BLaER1 (cell line): ENCODE results near the gene ZNF350.
A peak's percentile ranks its signal among the peaks of the same experiment; 100 is the strongest.
"Not testable (repeated sequence)": the region's sequence is repeated elsewhere in the genome, so short reads cannot be mapped to it uniquely, and the experiment has no call there.

ENCODE experiments used
- H3K27ac ChIP-seq: shearing (Covaris generic); formaldehyde crosslinking; 2 replicates; pipeline ENCODE4 v1.8.1; 2022
- H3K27me3 ChIP-seq: shearing (Covaris generic); formaldehyde crosslinking; 2 replicates; pipeline ENCODE4 v1.8.1; 2022
- H3K36me3 ChIP-seq: shearing (Covaris generic); formaldehyde crosslinking; 2 replicates; pipeline ENCODE4 v1.8.1; 2022
- H3K4me1 ChIP-seq: shearing (Covaris generic); formaldehyde crosslinking; 2 replicates; pipeline ENCODE4 v1.8.1; 2022
- H3K4me2 ChIP-seq: shearing (Covaris generic); formaldehyde crosslinking; 2 replicates; pipeline ENCODE4 v1.8.1; 2022
- H3K4me3 ChIP-seq: shearing (Covaris generic); formaldehyde crosslinking; 2 replicates; pipeline ENCODE4 v1.8.1; 2022
- H3K9ac ChIP-seq: shearing (Covaris generic); formaldehyde crosslinking; 2 replicates; pipeline ENCODE4 v1.8.1; 2022
- H3K9me3 ChIP-seq: shearing (Covaris generic); formaldehyde crosslinking; 2 replicates; pipeline ENCODE4 v1.8.1; 2022
- H4K20me1 ChIP-seq: shearing (Covaris generic); formaldehyde crosslinking; 2 replicates; pipeline ENCODE4 v1.8.1; 2022
- Cebpa-rat ChIP-seq: shearing (Covaris generic); IDR thresholded peaks from 2 replicates; pipeline ENCODE4 v1.8.1; 2022

The ZNF350 gene

DNA sequence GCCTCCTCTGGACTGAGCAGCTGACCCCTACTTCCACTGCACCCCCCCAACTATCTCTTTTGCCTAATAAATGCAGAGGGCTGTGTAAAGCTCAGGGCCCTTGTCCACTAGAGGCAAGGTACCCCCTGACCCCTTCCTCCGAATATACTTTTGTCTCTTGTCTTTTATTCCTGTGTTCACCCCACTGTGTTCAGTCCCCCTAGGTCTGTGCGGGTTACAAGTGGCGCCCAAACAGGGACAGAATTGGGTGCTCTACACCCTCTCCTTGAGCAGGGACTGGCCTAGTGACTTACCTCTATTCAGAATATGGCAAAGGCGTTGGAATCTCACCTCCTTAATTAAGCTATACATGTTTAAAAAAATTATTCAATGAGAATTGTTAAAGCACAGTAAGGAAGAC lies 15.0 kb downstream of the ZNF350 start:
- Histone ChIP-seq H3K9me3 (peaks cover 99% of the 10 kb centered on the region), H3K4me2 (no peak overlapping the region), H3K36me3 (peaks cover 96% of the 10 kb centered on the region), H3K27me3 (no peaks in the 10 kb centered on the region), H3K27ac (no peak overlapping the region), H3K4me3 (peak overlapping the region; percentile 25), H4K20me1 (no peaks in the 10 kb centered on the region), H3K9ac (no peak overlapping the region), H3K4me1 (no peaks in the 10 kb centered on the region)
- no peak for TF ChIP-seq Cebpa-rat

DNA sequence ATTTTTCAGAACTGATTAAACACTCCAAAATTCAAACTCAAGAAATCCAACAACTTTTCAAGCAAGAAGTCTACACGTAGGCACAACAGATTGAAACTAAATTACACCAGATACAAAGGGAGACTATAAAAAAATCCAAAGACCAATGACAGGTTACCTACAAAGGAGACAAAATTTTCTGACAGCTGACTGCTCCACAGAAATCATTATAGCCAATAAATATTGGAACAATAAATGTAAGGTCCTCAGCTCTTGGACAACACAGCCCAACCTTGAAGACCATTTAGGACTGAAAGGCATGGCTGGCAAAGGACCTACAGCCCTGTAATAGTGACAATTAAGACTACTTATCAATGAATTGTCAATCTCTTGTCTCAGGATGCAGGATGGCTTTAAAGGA lies 15.9 kb downstream of the ZNF350 start:
- Histone ChIP-seq H3K36me3 (peaks cover 96% of the 10 kb centered on the region), H3K9me3 (peaks cover 99% of the 10 kb centered on the region), H3K4me3 (no peak overlapping the region)

DNA sequence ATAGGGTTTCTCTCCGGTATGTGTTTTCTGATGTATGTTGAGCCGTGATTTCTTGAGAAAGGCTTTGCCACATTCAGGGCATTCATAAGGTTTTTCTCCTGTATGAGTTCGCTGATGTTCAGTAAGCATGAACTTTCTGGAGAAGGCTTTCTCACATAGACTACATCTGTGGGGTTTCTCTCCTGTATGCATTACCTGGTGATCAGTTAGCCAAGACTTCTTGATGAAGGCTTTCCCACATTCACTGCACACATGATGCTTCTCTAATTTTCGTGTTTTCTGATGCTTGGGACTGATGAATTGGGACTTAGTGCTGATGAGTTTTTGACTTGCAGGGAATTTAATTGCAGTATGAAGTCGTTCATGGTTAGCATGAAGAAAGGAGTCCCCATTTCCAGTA lies 21.1 kb downstream of the ZNF350 start:
- no peak for TF ChIP-seq Cebpa-rat
- H4K20me1 ChIP-seq, result no peaks in the 10 kb centered on the region
- no peak overlapping the region for H3K4me3 ChIP-seq
- H3K36me3 ChIP-seq, result peaks cover 93% of the 10 kb centered on the region
- H3K27me3 ChIP-seq, result no peaks in the 10 kb centered on the region
- H3K9ac ChIP-seq, result no peak overlapping the region
- peaks cover 9% of the 10 kb centered on the region for H3K4me1 ChIP-seq
- H3K27ac ChIP-seq, result no peak overlapping the region
- H3K9me3 ChIP-seq, result peaks cover 90% of the 10 kb centered on the region
- no peak overlapping the region for H3K4me2 ChIP-seq

More for the DNA sequence above, 15.9 kb downstream of the ZNF350 start:
- Histone ChIP-seq H3K9ac (no peak overlapping the region), H4K20me1 (no peaks in the 10 kb centered on the region), H3K4me2 (no peak overlapping the region), H3K4me1 (no peaks in the 10 kb centered on the region), H3K27me3 (no peaks in the 10 kb centered on the region), H3K27ac (no peak overlapping the region)
- no peak for TF ChIP-seq Cebpa-rat

DNA sequence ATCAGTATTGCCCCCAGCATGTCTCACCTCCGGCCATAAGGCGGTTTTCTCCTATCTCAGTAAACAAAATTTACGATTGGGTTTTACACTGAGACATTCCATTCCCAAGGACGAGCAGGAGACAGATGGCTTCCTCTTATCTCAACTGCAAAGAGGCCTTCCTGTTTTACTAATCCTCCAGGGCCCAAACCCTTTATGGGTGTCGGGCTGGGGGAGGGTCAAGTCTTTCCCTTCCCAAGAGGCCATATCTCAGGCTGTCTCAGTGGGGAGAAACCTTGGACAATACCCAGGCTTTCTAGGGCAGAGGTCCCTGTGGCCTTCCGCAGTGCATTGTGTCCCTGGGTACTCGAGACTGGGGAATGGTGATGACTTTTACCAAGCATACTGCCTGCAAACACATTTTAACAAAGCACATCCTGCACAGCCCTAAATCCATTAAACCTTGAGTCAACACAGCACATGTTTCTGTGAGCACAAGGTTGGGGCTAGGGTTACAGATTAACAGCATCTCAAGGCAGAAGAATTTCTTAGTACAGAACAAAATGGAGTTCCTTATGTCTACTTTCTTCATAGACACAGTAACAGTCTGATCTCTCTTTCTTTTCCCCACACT lies 25.9 kb downstream of the ZNF350 start:
- not testable (repeated sequence) for H3K4me3 ChIP-seq, H3K27me3 ChIP-seq, H4K20me1 ChIP-seq
- H3K4me2 ChIP-seq, result peak overlapping the region; percentile 61
- peaks cover 53% of the 10 kb centered on the region for H3K36me3 ChIP-seq
- peak overlapping the region; percentile 20; the same call in 1 of the 2 replicates for H3K9ac ChIP-seq
- H3K9me3 ChIP-seq, result peaks cover 78% of the 10 kb centered on the region
- peaks cover 20% of the 10 kb centered on the region for H3K4me1 ChIP-seq
- H3K27ac ChIP-seq, result peak overlapping the region; percentile 84

DNA sequence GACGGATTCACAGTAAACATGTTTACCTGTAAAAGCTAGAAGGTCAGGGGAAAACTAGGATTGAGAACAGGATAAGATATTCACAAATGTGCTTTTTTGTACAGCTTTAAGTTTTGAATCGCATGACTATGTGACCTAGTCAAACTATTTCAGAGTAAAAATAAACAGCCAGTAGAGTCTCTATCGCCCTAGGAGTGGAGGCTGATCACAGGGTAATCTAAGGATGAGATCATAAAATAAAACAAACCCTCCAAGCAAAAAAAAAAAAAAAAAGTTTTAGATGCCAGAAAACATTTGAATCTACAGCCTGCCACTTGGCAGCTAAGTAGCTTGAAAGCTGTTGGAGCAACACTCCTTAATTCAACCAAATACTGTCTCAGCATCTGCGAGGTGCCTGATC lies 26.8 kb downstream of the ZNF350 start:
- H3K4me3 ChIP-seq, result no peak overlapping the region
- H4K20me1 ChIP-seq, result no peaks in the 10 kb centered on the region
- peaks cover 20% of the 10 kb centered on the region for H3K4me1 ChIP-seq
- peaks cover 44% of the 10 kb centered on the region for H3K36me3 ChIP-seq
- TF ChIP-seq Cebpa-rat, result no peak
- H3K9ac ChIP-seq, result no peak overlapping the region
- peaks cover 75% of the 10 kb centered on the region for H3K9me3 ChIP-seq
- H3K27ac ChIP-seq, result peak overlapping the region; percentile 84
- peak overlapping the region; percentile 61 for H3K4me2 ChIP-seq
- H3K27me3 ChIP-seq, result no peaks in the 10 kb centered on the region

DNA sequence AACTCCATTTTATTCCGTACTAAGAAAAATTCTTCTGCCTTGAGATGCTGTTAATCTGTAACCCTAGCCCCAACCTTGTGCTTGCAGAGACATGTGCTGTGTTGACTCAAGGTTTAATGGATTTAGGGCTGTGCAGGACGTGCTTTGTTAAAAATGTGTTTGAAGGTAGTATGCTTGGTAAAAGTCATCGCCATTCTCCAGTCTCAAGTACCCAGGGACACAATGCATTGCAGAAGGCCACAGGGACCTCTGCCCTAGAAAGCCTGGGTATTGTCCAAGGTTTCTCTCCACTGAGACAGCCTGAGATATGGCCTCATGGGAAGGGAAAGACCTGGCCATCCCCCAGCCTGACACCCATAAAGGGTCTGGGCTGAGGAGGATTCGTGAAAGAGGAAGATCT lies 28.8 kb downstream of the ZNF350 start:
- not testable (repeated sequence) for H4K20me1 ChIP-seq, H3K9ac ChIP-seq, H3K4me2 ChIP-seq, H3K27ac ChIP-seq, H3K27me3 ChIP-seq, H3K4me3 ChIP-seq
- Histone ChIP-seq H3K4me1 (peaks cover 20% of the 10 kb centered on the region), H3K36me3 (peaks cover 24% of the 10 kb centered on the region), H3K9me3 (peaks cover 68% of the 10 kb centered on the region)

DNA sequence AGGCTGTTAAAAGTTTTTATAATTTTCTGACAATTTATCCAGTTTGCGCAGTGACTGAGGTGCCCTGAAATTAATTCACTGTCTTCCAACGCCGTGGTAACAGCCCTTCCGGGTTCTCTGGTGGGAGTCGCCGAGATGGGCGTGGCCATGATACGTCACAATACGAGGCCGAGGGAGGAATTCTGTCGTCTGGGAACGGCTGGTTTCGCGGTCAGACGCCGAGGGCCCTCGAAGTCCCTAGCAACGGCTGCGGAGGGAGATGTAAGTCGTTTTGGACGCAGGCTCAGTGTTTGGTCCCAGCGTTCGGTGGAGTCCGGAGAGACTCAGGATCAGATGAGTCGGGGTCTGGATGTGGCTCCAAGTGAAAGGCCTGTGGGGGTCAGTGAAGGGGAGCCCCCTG lies 37.7 kb downstream of the ZNF350 start:
- no peaks in the 10 kb centered on the region for H3K4me1 ChIP-seq
- peaks cover 59% of the 10 kb centered on the region for H3K36me3 ChIP-seq
- H4K20me1 ChIP-seq, result no peaks in the 10 kb centered on the region
- peaks cover 90% of the 10 kb centered on the region for H3K9me3 ChIP-seq
- no peak for TF ChIP-seq Cebpa-rat
- H3K4me2 ChIP-seq, result no peak overlapping the region
- no peak overlapping the region for H3K9ac ChIP-seq
- no peak overlapping the region for H3K27ac ChIP-seq
- H3K27me3 ChIP-seq, result no peaks in the 10 kb centered on the region
- no peak overlapping the region for H3K4me3 ChIP-seq

DNA sequence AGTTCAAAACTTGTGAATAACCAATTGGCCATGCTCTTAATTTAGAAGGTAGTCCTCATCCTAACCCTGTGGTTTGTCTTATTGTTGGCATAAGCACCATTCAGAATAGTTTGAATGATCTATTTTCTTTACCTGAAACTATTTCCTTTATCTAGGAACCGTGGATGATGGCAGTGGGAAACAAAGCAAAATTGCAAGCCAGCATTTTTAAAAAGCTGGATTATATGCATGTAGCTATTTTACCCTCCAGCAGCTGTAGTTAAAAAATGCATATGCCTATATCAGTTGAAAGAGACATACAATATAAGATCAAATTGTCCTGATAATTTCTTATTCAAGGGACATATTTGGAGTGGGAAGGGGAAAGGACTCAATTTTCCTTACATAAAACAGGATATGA lies 40.0 kb downstream of the ZNF350 start:
- Histone ChIP-seq H3K4me3 (no peak overlapping the region), H3K9me3 (peaks cover 96% of the 10 kb centered on the region), H3K9ac (no peak overlapping the region), H3K4me2 (no peak overlapping the region), H3K27ac (no peak overlapping the region), H3K4me1 (no peaks in the 10 kb centered on the region), H3K27me3 (no peaks in the 10 kb centered on the region), H3K36me3 (peaks cover 82% of the 10 kb centered on the region), H4K20me1 (no peaks in the 10 kb centered on the region)
- TF ChIP-seq Cebpa-rat, result no peak

DNA sequence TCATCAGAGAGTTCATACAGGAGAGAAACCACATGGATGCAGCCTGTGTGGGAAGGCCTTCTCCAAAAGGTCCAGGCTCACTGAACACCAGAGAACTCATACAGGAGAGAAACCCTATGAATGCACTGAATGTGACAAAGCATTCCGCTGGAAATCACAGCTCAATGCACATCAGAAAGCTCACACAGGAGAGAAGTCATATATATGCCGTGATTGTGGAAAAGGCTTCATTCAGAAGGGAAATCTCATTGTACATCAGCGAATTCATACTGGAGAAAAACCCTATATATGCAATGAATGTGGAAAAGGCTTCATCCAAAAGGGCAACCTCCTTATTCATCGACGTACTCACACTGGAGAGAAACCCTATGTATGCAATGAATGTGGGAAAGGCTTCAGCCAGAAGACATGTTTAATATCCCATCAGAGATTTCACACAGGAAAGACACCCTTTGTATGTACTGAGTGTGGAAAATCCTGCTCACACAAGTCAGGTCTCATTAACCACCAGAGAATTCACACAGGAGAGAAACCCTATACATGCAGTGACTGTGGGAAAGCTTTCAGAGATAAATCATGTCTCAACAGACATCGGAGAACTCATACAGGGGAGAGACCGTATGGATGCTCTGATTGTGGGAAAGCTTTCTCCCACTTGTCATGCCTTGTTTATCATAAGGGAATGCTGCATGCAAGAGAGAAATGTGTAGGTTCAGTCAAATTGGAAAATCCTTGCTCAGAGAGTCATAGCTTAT lies 41.7 kb downstream of the ZNF350 start:
- H3K4me2 ChIP-seq, result no peak overlapping the region
- H3K9ac ChIP-seq, result no peak overlapping the region
- H3K4me3 ChIP-seq, result peak overlapping the region; percentile 41
- H3K4me1 ChIP-seq, result no peaks in the 10 kb centered on the region
- no peaks in the 10 kb centered on the region for H4K20me1 ChIP-seq
- H3K27me3 ChIP-seq, result no peaks in the 10 kb centered on the region
- no peak for TF ChIP-seq Cebpa-rat
- peaks cover 95% of the 10 kb centered on the region for H3K36me3 ChIP-seq
- peaks cover 98% of the 10 kb centered on the region for H3K9me3 ChIP-seq
- H3K27ac ChIP-seq, result no peak overlapping the region

DNA sequence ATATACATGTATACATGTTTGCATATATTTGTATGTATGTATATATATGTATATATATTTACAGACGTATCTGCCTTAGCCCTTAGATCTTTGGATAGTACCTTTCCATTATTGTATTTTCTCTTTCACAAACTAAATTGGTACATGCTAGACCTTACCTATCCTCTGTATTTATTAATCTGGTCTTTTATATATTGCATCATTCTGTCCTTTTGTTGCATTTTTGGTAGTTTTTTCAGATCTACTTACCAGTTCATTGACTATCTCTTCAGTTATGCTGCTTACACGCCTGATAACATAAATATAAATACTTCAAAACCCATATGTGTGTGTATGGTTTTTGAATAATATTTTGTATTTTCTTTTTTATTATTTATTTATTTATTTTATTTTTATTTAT lies 47.7 kb downstream of the ZNF350 start:
- TF ChIP-seq Cebpa-rat, result no peak
- Histone ChIP-seq H3K4me1 (no peaks in the 10 kb centered on the region), H3K27me3 (no peaks in the 10 kb centered on the region), H4K20me1 (no peaks in the 10 kb centered on the region), H3K4me3 (no peak overlapping the region), H3K27ac (no peak overlapping the region), H3K9ac (no peak overlapping the region), H3K4me2 (no peak overlapping the region), H3K9me3 (peaks cover 95% of the 10 kb centered on the region), H3K36me3 (peaks cover 99% of the 10 kb centered on the region)
